ENCODE data around the gene SORL1.

SORL1 gene

DNA sequence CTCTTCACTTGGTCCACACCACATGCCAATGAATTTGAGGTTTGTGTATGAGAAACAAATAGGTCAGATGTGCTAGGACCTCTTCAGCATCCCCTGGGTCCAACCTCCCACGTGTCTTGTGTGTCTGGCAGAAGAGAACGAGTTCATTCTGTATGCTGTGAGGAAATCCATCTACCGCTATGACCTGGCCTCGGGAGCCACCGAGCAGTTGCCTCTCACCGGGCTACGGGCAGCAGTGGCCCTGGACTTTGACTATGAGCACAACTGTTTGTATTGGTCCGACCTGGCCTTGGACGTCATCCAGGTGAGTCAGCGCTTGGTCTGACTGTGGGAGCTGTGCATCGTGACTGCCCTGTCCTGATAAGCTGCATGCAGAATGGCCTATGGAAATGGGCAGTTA is 101.7 kb downstream of the SORL1 start:
- no peak overlapping the region for H3K4me3 ChIP-seq (ENCODE audit: low read depth, low read length)
- no peaks in the 10 kb centered on the region for H3K27me3 ChIP-seq (ENCODE audit: control insufficient read depth, insufficient read depth, low read length)
- peaks cover 6% of the 10 kb centered on the region for H3K36me3 ChIP-seq (ENCODE audit: control insufficient read depth, insufficient read depth, low read length)
- H3K9me3 ChIP-seq (ENCODE audit: control insufficient read depth, insufficient read depth, low read length), result no peaks in the 10 kb centered on the region
- H3K4me1 ChIP-seq (ENCODE audit: control insufficient read depth, insufficient read depth, low read length), result no peaks in the 10 kb centered on the region
- no peak overlapping the region for H3K9ac ChIP-seq (ENCODE audit: low read depth, low read length)

GRCh38 chr11:121554552-121554951 is 102.4 kb downstream of the SORL1 start:
- Histone ChIP-seq H3K9ac (ENCODE audit: low read depth, low read length) (no peak overlapping the region), H3K27me3 (ENCODE audit: control insufficient read depth, insufficient read depth, low read length) (no peaks in the 10 kb centered on the region), H3K4me3 (ENCODE audit: low read depth, low read length) (no peak overlapping the region), H3K4me1 (ENCODE audit: control insufficient read depth, insufficient read depth, low read length) (no peaks in the 10 kb centered on the region), H3K36me3 (ENCODE audit: control insufficient read depth, insufficient read depth, low read length) (peaks cover 6% of the 10 kb centered on the region), H3K9me3 (ENCODE audit: control insufficient read depth, insufficient read depth, low read length) (no peaks in the 10 kb centered on the region)

DNA sequence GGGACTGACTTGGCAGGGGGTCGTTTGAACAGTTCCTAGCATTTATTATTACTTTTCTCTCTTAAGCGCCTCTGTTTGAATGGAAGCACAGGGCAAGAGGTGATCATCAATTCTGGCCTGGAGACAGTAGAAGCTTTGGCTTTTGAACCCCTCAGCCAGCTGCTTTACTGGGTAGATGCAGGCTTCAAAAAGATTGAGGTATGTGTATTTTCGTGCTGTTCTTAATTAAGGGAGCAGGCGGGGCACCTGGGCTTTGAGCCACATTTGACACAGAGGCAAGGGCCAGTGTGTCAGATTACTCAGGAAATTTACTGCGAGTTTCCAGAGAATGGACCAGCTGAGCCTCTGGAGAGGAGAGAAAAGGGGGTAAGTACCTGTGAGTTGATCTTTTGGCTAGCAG is 103.0 kb downstream of the SORL1 start:
- Histone ChIP-seq H3K4me1 (ENCODE audit: control insufficient read depth, insufficient read depth, low read length) (no peaks in the 10 kb centered on the region), H3K36me3 (ENCODE audit: control insufficient read depth, insufficient read depth, low read length) (peaks cover 6% of the 10 kb centered on the region), H3K27me3 (ENCODE audit: control insufficient read depth, insufficient read depth, low read length) (no peaks in the 10 kb centered on the region), H3K4me3 (ENCODE audit: low read depth, low read length) (no peak overlapping the region), H3K9ac (ENCODE audit: low read depth, low read length) (no peak overlapping the region), H3K9me3 (ENCODE audit: control insufficient read depth, insufficient read depth, low read length) (no peaks in the 10 kb centered on the region)

GRCh38 chr11:121556937-121557336 is 104.8 kb downstream of the SORL1 start:
- Histone ChIP-seq H3K36me3 (ENCODE audit: control insufficient read depth, insufficient read depth, low read length) (peaks cover 10% of the 10 kb centered on the region), H3K9me3 (ENCODE audit: control insufficient read depth, insufficient read depth, low read length) (no peaks in the 10 kb centered on the region), H3K27me3 (ENCODE audit: control insufficient read depth, insufficient read depth, low read length) (no peaks in the 10 kb centered on the region), H3K9ac (ENCODE audit: low read depth, low read length) (no peak overlapping the region), H3K4me1 (ENCODE audit: control insufficient read depth, insufficient read depth, low read length) (no peaks in the 10 kb centered on the region), H3K4me3 (ENCODE audit: low read depth, low read length) (no peak overlapping the region)

- Histone ChIP-seq H3K36me3 (ENCODE audit: control insufficient read depth, insufficient read depth, low read length) (peaks cover 10% of the 10 kb centered on the region), H3K27me3 (ENCODE audit: control insufficient read depth, insufficient read depth, low read length) (no peaks in the 10 kb centered on the region), H3K4me3 (ENCODE audit: low read depth, low read length) (no peak overlapping the region), H3K9me3 (ENCODE audit: control insufficient read depth, insufficient read depth, low read length) (no peaks in the 10 kb centered on the region), H3K9ac (ENCODE audit: low read depth, low read length) (no peak overlapping the region), H3K4me1 (ENCODE audit: control insufficient read depth, insufficient read depth, low read length) (no peaks in the 10 kb centered on the region)
These were observed 105.2 kb downstream of the SORL1 start for GRCh38 chr11:121557348-121557747.

DNA sequence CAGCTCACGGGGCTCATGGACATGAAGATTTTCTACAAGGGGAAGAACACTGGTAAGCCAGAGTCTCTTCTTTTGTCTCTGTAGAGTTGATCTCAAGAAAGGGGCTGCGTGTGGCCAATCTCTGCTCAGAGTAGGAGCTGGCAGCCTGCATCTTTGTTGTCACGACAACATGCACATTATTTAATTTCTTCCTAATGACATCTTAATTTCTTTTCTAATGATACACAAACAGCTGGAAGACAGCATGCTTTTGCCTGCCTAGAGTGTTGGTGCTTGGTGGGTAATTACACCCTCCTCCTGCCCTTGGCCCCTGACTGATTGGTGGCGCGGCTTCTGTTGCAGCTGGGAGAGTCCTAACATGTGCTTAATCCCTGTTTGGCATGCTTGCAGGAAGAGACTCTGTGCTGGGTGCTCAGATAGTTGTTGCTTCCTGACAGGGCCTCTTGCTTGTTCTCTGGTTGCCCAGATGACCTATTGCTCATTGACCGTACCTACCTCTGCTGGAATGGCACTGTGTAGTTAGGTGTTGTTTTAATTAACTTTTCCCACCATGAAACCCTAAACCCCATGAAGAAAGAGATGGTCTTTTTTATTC is 107.6 kb downstream of the SORL1 start:
- no peaks in the 10 kb centered on the region for H3K27me3 ChIP-seq (ENCODE audit: control insufficient read depth, insufficient read depth, low read length)
- no peak overlapping the region for H3K9ac ChIP-seq (ENCODE audit: low read depth, low read length)
- H3K36me3 ChIP-seq (ENCODE audit: control insufficient read depth, insufficient read depth, low read length), result peaks cover 6% of the 10 kb centered on the region

GRCh38 chr11:121560236-121560635 is 108.1 kb downstream of the SORL1 start:
- H3K4me3 ChIP-seq (ENCODE audit: low read depth, low read length), result no peak overlapping the region
- no peaks in the 10 kb centered on the region for H3K9me3 ChIP-seq (ENCODE audit: control insufficient read depth, insufficient read depth, low read length)
- H3K27me3 ChIP-seq (ENCODE audit: control insufficient read depth, insufficient read depth, low read length), result no peaks in the 10 kb centered on the region
- peaks cover 6% of the 10 kb centered on the region for H3K36me3 ChIP-seq (ENCODE audit: control insufficient read depth, insufficient read depth, low read length)
- peaks cover 4% of the 10 kb centered on the region for H3K4me1 ChIP-seq (ENCODE audit: control insufficient read depth, insufficient read depth, low read length)
- no peak overlapping the region for H3K9ac ChIP-seq (ENCODE audit: low read depth, low read length)

More for the DNA sequence above, 107.6 kb downstream of the SORL1 start:
- Histone ChIP-seq H3K4me3 (ENCODE audit: low read depth, low read length) (no peak overlapping the region), H3K9me3 (ENCODE audit: control insufficient read depth, insufficient read depth, low read length) (no peaks in the 10 kb centered on the region), H3K4me1 (ENCODE audit: control insufficient read depth, insufficient read depth, low read length) (peaks cover 4% of the 10 kb centered on the region)

DNA sequence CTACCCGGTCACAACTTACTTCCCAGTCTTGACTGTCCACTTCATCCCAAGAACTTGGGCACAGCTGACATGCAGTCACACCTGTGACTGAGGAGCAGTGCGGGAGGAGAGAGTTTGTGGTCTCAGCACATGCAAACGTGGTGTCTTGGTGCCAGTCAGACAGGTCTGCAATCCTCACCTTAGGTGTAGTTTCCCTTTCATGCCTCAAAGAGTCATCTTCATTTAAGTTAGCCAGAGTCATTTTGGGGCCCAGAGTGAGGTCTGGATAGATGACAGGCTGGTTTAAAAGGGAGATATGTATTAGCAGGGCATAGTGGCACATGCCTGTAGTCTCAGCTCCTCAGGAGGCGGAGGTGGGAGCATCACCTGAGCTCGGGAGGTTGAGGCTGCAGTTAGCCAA is 109.1 kb downstream of the SORL1 start:
- peaks cover 3% of the 10 kb centered on the region for H3K36me3 ChIP-seq (ENCODE audit: control insufficient read depth, insufficient read depth, low read length)
- H3K4me1 ChIP-seq (ENCODE audit: control insufficient read depth, insufficient read depth, low read length), result peaks cover 4% of the 10 kb centered on the region
- H3K4me3 ChIP-seq (ENCODE audit: low read depth, low read length), result no peak overlapping the region
- H3K9ac ChIP-seq (ENCODE audit: low read depth, low read length), result no peak overlapping the region
- no peaks in the 10 kb centered on the region for H3K27me3 ChIP-seq (ENCODE audit: control insufficient read depth, insufficient read depth, low read length)
- no peaks in the 10 kb centered on the region for H3K9me3 ChIP-seq (ENCODE audit: control insufficient read depth, insufficient read depth, low read length)

DNA sequence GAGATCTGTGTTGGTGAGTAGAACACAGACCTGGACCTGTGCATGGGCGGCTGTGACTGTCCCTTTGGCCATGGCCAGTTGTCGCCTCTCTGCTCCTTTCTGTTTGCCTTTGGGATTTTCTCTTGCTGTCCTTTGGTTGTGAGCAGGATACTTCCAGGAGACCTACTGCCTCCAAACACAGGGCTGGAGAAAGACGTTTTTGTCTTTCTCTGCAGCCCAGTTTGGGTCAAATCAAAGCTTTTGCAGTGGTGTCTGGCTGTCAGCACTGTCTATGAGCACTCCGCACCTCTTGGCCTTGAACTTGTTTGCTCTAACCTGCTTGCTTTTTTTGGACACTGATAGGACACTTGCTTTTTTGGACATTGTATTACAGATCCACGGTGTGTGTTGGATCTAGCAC is 109.6 kb downstream of the SORL1 start:
- Histone ChIP-seq H3K27me3 (ENCODE audit: control insufficient read depth, insufficient read depth, low read length) (no peaks in the 10 kb centered on the region), H3K9ac (ENCODE audit: low read depth, low read length) (no peak overlapping the region), H3K36me3 (ENCODE audit: control insufficient read depth, insufficient read depth, low read length) (peaks cover 3% of the 10 kb centered on the region), H3K9me3 (ENCODE audit: control insufficient read depth, insufficient read depth, low read length) (no peaks in the 10 kb centered on the region), H3K4me3 (ENCODE audit: low read depth, low read length) (no peak overlapping the region), H3K4me1 (ENCODE audit: control insufficient read depth, insufficient read depth, low read length) (peaks cover 4% of the 10 kb centered on the region)

DNA sequence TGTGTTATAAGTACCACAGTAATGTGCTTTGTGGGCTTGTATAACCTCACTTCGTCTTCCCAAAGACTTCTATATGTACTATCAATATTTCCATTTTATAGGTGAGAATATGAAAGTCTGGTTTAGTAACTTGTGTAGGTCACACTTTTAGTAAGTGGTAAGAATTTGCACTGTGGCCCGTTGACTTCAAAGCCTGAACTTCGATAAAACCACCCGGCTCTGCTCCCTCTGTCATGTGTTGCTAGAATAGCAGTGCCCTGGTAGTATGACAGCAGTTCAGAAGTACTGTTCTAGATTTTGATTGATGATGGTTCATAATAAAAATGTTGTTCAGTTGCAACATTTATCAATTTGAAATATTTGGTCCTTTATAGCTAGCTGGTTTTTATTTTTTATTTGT is 110.9 kb downstream of the SORL1 start:
- no peaks in the 10 kb centered on the region for H3K27me3 ChIP-seq (ENCODE audit: control insufficient read depth, insufficient read depth, low read length)
- no peaks in the 10 kb centered on the region for H3K9me3 ChIP-seq (ENCODE audit: control insufficient read depth, insufficient read depth, low read length)
- H3K4me1 ChIP-seq (ENCODE audit: control insufficient read depth, insufficient read depth, low read length), result peaks cover 4% of the 10 kb centered on the region
- peaks cover 12% of the 10 kb centered on the region for H3K36me3 ChIP-seq (ENCODE audit: control insufficient read depth, insufficient read depth, low read length)
- H3K9ac ChIP-seq (ENCODE audit: low read depth, low read length), result no peak overlapping the region
- H3K4me3 ChIP-seq (ENCODE audit: low read depth, low read length), result no peak overlapping the region

- no peak overlapping the region for H3K4me3 ChIP-seq (ENCODE audit: low read depth, low read length)
- H3K9me3 ChIP-seq (ENCODE audit: control insufficient read depth, insufficient read depth, low read length), result no peaks in the 10 kb centered on the region
- peaks cover 12% of the 10 kb centered on the region for H3K36me3 ChIP-seq (ENCODE audit: control insufficient read depth, insufficient read depth, low read length)
- peaks cover 4% of the 10 kb centered on the region for H3K4me1 ChIP-seq (ENCODE audit: control insufficient read depth, insufficient read depth, low read length)
- H3K9ac ChIP-seq (ENCODE audit: low read depth, low read length), result no peak overlapping the region
- no peaks in the 10 kb centered on the region for H3K27me3 ChIP-seq (ENCODE audit: control insufficient read depth, insufficient read depth, low read length)
These were observed 112.0 kb downstream of the SORL1 start for GRCh38 chr11:121563900-121564822.
